ENCODE data around the gene MYO9B.

GRCh38 chr19:17215127-17215971 is 139.8 kb downstream of the MYO9B start, which contains the start of gene USE1:
- TF ChIP-seq EZH2 (IDR thresholded peaks at IDR 0.05; ENCODE audit: low read length, missing control alignments) (no peak), CTCF (conservative IDR thresholded peaks at IDR 0.05 in 1 of 2, IDR thresholded peaks at IDR 0.05 in 1 of 2; ENCODE audit: low read depth in 1 of 2, low read length in 2 of 2) (no peak)
